Measurements from ENCODE around the gene KCTD11.
"Not testable (repeated sequence)": the region's sequence is repeated elsewhere in the genome, so short reads cannot be mapped to it uniquely, and the experiment has no call there.

Gene KCTD11

GRCh38 chr17:7367083-7367482 lies 15.1 kb downstream of the KCTD11 start:
- DNase-seq (ENCODE audit: extremely low spot score) = no peak
- CTCF ChIA-PET = interaction anchor here (1.8 to 4.7 kb wide), 2 partner anchors 11 to 13 kb away, joined by 5 to 24 read pairs; no protein-coding TSS in a partner anchor
- TF ChIP-seq CTCF (IDR thresholded peaks at IDR 0.05; ENCODE audit: control extremely low read depth, extremely low read depth, low read depth, missing control alignments) = no peak
- POLR2A ChIA-PET = no interaction called here

GRCh38 chr17:7367918-7368598 lies 16.1 kb downstream of the KCTD11 start:
- CTCF ChIA-PET = interaction anchor here (1.1 to 4.7 kb wide), 3 partner anchors 9 to 14 kb away, joined by 4 to 24 read pairs (median 5); no protein-coding TSS in a partner anchor
- DNase-seq (ENCODE audit: extremely low spot score) = no peak
- POLR2A ChIA-PET = no interaction called here
- no peak for TF ChIP-seq CTCF (IDR thresholded peaks at IDR 0.05; ENCODE audit: control extremely low read depth, extremely low read depth, low read depth, missing control alignments)

DNA sequence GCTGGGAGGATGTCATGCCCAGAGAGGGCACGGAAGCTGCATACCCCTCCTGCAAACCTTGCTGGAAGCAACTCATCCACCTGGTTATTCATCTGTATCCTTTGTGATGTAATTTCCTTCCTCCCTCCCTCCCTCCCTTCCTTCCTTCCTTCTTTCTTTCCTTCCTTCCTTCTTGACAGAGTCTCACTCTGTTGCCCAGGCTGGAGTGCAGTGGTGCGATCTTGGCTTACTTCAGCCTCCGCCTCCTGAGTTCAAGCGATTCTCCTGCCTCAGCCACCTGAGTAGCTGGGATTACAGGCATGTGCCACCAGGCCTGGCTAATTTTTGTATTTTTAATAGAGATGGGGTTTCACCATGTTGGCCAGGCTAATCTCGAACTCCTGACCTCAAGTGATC lies 16.6 kb downstream of the KCTD11 start:
- POLR2A ChIA-PET = not testable (repeated sequence)

GRCh38 chr17:7369825-7370224 lies 17.9 kb downstream of the KCTD11 start:
- ChIA-PET POLR2A (no interaction called here), CTCF (interaction anchor here (1.1 to 2.1 kb wide), 3 partner anchors 14 to 19 kb away, joined by 3 to 14 read pairs (median 10); partner anchors contain the start of gene TMEM95)
- TF ChIP-seq CTCF (IDR thresholded peaks at IDR 0.05; ENCODE audit: control extremely low read depth, extremely low read depth, low read depth, missing control alignments) = no peak
- DNase-seq (ENCODE audit: extremely low spot score) = no peak

More for the DNA sequence above, 16.6 kb downstream of the KCTD11 start:
- not testable (repeated sequence) for DNase-seq (ENCODE audit: extremely low spot score)
- CTCF ChIA-PET = interaction anchor here (1.1 to 4.7 kb wide), 3 partner anchors 8 to 15 kb away, joined by 4 to 24 read pairs (median 5); no protein-coding TSS in a partner anchor

- ChIA-PET POLR2A (no interaction called here), CTCF (interaction anchor here (2.1 kb wide), 2 partner anchors 15 to 18 kb away, joined by 10 to 14 read pairs; partner anchors contain the start of gene TMEM95)
- no peak for TF ChIP-seq CTCF (IDR thresholded peaks at IDR 0.05; ENCODE audit: control extremely low read depth, extremely low read depth, low read depth, missing control alignments)
- DNase-seq (ENCODE audit: extremely low spot score) = no peak
Measured at GRCh38 chr17:7370853-7371252, 18.9 kb downstream of the KCTD11 start.

DNA sequence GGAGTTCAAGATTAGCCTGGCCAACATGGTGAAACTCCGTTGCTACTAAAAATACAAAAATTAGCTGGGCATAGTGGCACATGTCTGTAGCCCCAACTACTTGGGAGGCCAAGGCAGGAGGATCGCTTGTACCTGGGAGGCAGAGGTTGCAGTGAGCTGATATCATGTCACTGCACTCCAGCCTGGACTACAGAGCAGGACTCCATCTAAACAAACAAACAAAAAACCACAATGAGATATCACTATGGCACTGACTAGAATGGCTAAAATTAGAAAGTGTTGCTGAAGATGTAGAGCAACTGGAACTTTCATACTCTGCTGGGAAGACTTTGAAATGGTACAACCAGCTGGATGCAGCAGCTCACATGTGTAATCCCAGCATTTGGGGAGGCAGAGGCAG lies 22.4 kb downstream of the KCTD11 start:
- no peak for DNase-seq (ENCODE audit: extremely low spot score)
- TF ChIP-seq CTCF (IDR thresholded peaks at IDR 0.05; ENCODE audit: control extremely low read depth, extremely low read depth, low read depth, missing control alignments) = no peak
- POLR2A ChIA-PET = no interaction called here
- CTCF ChIA-PET = interaction anchor here (1.0 to 3.5 kb wide), 3 partner anchors 18 to 78 kb away, joined by 3 to 16 read pairs (median 3); partner anchors contain the start of gene TMEM95

GRCh38 chr17:7379134-7379533 lies 27.2 kb downstream of the KCTD11 start:
- DNase-seq (ENCODE audit: extremely low spot score) = no peak
- POLR2A ChIA-PET = no interaction called here
- TF ChIP-seq CTCF (IDR thresholded peaks at IDR 0.05; ENCODE audit: control extremely low read depth, extremely low read depth, low read depth, missing control alignments) = no peak
- CTCF ChIA-PET = no interaction called here
